Kidney (tissue), 14 donors: ENCODE measurements around the gene MAPK8. TPM values are rescaled to one million over a fixed set of nuclear protein-coding genes. Genes with fewer than 3 reads are reported as not detected.

Experiments used
- DNase-seq, 5 donors: peaks; one replicate each; pipeline ENCODE4 v3.0.0-alpha.2; 2013 to 2020
- FAIRE-seq: peaks from 2 replicates; lab custom pipeline; 2012; peaks lifted over from hg19 to GRCh38; lab: Jason Lieb, UNC
- H3K27ac ChIP-seq, 2 donors: one replicate each; pipeline ENCODE4 v1.7.0; 2013; ENCODE audit warnings: low read depth in 2 of 2, low read length in 2 of 2, inconsistent platforms in 1 of 2
- H3K27me3 ChIP-seq: one replicate; pipeline ENCODE4 v1.7.1; 2013; ENCODE audit warnings: low read length, inconsistent platforms; ENCODE audit not compliant: control insufficient read depth, insufficient read depth
- H3K36me3 ChIP-seq, 3 donors: one replicate each; pipeline versions ENCODE4 v1.7.0 to v1.7.1; 2013; ENCODE audit warnings: low read length in 3 of 3, control low read depth in 1 of 3, inconsistent platforms in 1 of 3; ENCODE audit not compliant: insufficient read depth in 3 of 3, control insufficient read depth in 2 of 3
- H3K4me1 ChIP-seq, 3 donors: one replicate each; pipeline versions ENCODE4 v1.7.0 to v1.7.1; 2013; ENCODE audit warnings: low read length in 3 of 3, inconsistent platforms in 1 of 3, low read depth in 1 of 3; ENCODE audit not compliant: control insufficient read depth in 2 of 3, insufficient read depth in 2 of 3
- H3K4me3 ChIP-seq, 3 donors: one replicate each; pipeline versions ENCODE4 v1.7.0 to v1.8.1; 2013; ENCODE audit warnings: low read length in 3 of 3, control low read depth in 1 of 3, inconsistent platforms in 1 of 3
- H3K9ac ChIP-seq, 3 donors: one replicate each; pipeline versions ENCODE4 v1.7.0 to v1.7.1; 2013; ENCODE audit warnings: low read length in 3 of 3, control low read depth in 1 of 3, inconsistent platforms in 1 of 3
- H3K9me3 ChIP-seq, 3 donors: one replicate each; pipeline versions ENCODE4 v1.7.0 to v1.7.1; 2013; ENCODE audit warnings: low read length in 3 of 3, control low read depth in 1 of 3, inconsistent platforms in 1 of 3; ENCODE audit not compliant: control insufficient read depth in 2 of 3, insufficient read depth in 1 of 3
- intact Hi-C: fragments of 100-400 bp; cut with DNase I; formaldehyde crosslinking; loops from one replicate; pipeline ENCODE4 v1.11.1; 2022
- polyA plus RNA-seq: library from polyadenylated mRNA; stranded (reverse); fragments of 350-450 nt; fragmentation: Illumina TruSeq; extraction: RNeasy Lipid Tissue Mini Kit (QIAGEN cat#74804); gene quantifications from one replicate; pipeline ENCODE4 v1.2.3, GENCODE V29; 2014; ENCODE audit warnings: low read depth, low replicate concordance; ENCODE audit not compliant: insufficient read depth
- total RNA-seq: library from RNA; stranded (reverse); fragmentation: NEBNext Ultra II Directional; extraction: Animal tissue kit (Norgen Biotek cat#: 25700); gene quantifications from one replicate; pipeline ENCODE4 v1.2.1, GENCODE V29; 2021
- TF ChIP-seq, protein P1 (sequence below): IDR thresholded peaks from 3 replicates; pipeline ENCODE4 v1.5.1; 2012; ENCODE audit warnings: mild to moderate bottlenecking, moderate library complexity, borderline replicate concordance; ENCODE audit not compliant: insufficient read depth; ENCODE audit errors: extremely low read depth
- donor health status: control.
- donor health status: control.
- donor health status: control.
- donor health status: control.
- donor health status: control.
- donor health status: DM: yes; HTN: yes; CAD: no.
- donor health status: Normal renal cell carcinoma (clear cell type).

MAPK8 gene
- total and polyA plus RNA-seq, 2 donors from 2014 or later: 17.0 to 36.7 TPM

GRCh38 chr10:48455055-48455391, 148.5 kb downstream of the MAPK8 start:
- H3K9me3 ChIP-seq: no peaks in the 10 kb centered on the region
- H3K9ac ChIP-seq: no peak overlapping the region
- FAIRE-seq: no peak
- DNase-seq: peak in 1 of 5 donors; percentile 62
- H3K4me3 ChIP-seq: no peak overlapping the region
- H3K27ac ChIP-seq: no peak overlapping the region
- intact Hi-C loops: no loop called here
- TF ChIP-seq, protein P1, sequence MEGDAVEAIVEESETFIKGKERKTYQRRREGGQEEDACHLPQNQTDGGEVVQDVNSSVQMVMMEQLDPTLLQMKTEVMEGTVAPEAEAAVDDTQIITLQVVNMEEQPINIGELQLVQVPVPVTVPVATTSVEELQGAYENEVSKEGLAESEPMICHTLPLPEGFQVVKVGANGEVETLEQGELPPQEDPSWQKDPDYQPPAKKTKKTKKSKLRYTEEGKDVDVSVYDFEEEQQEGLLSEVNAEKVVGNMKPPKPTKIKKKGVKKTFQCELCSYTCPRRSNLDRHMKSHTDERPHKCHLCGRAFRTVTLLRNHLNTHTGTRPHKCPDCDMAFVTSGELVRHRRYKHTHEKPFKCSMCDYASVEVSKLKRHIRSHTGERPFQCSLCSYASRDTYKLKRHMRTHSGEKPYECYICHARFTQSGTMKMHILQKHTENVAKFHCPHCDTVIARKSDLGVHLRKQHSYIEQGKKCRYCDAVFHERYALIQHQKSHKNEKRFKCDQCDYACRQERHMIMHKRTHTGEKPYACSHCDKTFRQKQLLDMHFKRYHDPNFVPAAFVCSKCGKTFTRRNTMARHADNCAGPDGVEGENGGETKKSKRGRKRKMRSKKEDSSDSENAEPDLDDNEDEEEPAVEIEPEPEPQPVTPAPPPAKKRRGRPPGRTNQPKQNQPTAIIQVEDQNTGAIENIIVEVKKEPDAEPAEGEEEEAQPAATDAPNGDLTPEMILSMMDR: no peak
- peaks cover 0 to 5% (median 0%) of the 10 kb centered on the region in 3 donors for H3K4me1 ChIP-seq
- H3K36me3 ChIP-seq: no peaks in the 10 kb centered on the region
- H3K27me3 ChIP-seq: no peaks in the 10 kb centered on the region

DNA sequence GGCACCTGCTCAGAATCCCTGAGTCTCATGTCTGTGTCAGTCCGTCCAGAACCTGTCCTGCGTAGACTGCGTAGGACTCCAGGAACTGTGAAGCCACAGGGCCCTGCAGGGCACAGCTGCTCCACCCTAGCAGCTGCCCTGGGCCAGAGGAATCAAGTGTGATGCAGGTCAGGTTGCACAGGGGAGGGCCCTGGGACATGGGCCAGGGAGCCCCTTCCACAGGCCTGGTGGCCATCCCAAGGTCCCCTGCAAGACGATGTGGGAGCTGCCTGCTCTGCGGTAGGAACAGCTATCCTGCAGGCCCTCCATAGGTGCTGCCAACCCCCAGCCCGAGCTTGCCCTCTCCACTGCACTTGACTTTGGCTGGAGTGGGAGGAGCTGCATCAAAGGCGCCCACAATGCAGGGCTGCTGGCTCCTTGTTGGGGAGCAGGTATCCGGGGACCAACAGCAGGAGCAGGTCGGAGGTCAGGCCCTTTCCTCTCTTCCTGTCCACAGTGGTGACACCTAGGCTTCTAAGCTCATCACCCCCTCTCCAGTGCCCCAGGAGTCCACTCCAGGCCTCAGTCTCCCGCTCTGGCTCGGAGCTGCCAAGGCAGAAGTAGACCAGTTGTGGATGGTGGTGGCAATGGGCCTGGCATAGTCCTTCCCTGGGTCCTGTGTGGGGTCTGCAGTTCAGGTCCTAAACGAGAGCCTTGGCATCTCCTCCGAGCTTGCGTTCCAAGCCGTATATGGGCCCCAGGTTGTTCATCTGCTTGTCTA, 149.1 kb downstream of the MAPK8 start:
- Histone ChIP-seq H3K27me3 (no peaks in the 10 kb centered on the region), H3K4me1 (peaks cover 0 to 5% (median 0%) of the 10 kb centered on the region in 3 donors), H3K4me3 (no peak overlapping the region), H3K9ac (no peak overlapping the region), H3K36me3 (no peaks in the 10 kb centered on the region), H3K9me3 (no peaks in the 10 kb centered on the region), H3K27ac (no peak overlapping the region)
- TF ChIP-seq, protein P1: no peak
- FAIRE-seq (no peak), DNase-seq (peak in 2 of 5 donors; percentile 55 to 58)
- intact Hi-C loops: no loop called here

DNA sequence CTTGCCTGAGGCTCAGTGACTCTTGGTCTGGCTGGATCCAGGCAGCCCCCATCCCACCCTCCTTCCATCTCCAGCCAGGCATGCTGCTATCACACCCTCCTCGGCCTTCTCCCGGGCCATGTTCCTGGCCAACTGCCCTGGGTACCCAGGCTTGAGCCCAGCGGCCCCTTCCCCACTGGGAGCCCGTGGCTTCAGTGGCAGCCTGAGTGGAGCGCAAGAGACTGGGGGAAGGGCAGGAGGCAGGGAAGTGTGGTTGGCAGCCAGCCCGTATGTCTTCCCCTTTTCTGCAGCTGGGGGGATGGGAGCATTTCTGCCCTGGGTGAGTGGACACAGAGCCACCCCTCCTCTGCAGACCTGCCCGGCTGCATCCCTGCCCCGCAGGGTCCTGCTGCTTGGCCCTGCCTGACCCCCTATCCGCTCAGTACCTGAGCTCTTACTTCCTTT, 149.9 kb downstream of the MAPK8 start:
- intact Hi-C loops: no loop called here
- no peak overlapping the region for H3K4me3 ChIP-seq
- peaks cover 0 to 5% (median 0%) of the 10 kb centered on the region in 3 donors for H3K4me1 ChIP-seq
- FAIRE-seq (no peak), DNase-seq (peak; percentile 79 to 92 (median 85))
- no peak overlapping the region for H3K9ac ChIP-seq
- H3K27me3 ChIP-seq: no peaks in the 10 kb centered on the region
- no peaks in the 10 kb centered on the region for H3K36me3 ChIP-seq
- no peaks in the 10 kb centered on the region for H3K9me3 ChIP-seq
- TF ChIP-seq, protein P1: no peak
- no peak overlapping the region for H3K27ac ChIP-seq
